Mesendoderm (in vitro differentiated cells): Measurements from ENCODE around the gene GAB2.

ENCODE experiments used
- DNase-seq: peaks from one replicate; pipeline ENCODE4 v3.0.0; 2013
- H2AK5ac ChIP-seq: 2 replicates; pipeline ENCODE4 v1.6.1; 2013; ENCODE audit warnings: low read length, inconsistent platforms
- H2BK120ac ChIP-seq: 2 replicates; pipeline ENCODE4 v1.6.1; 2013; ENCODE audit warnings: low read depth, mild to moderate bottlenecking, low read length, moderate library complexity, mixed read lengths
- H2BK15ac ChIP-seq: replicated peaks from 2 replicates; pipeline ENCODE4 v1.6.1; 2013; ENCODE audit warnings: low read depth, mild to moderate bottlenecking, moderate library complexity
- H2BK5ac ChIP-seq: 2 replicates; pipeline ENCODE4 v1.6.1; 2013; ENCODE audit warnings: low read length, inconsistent platforms
- H3K18ac ChIP-seq: 2 replicates; pipeline ENCODE4 v1.6.1; 2013; ENCODE audit warnings: mild to moderate bottlenecking, low read length, mixed read lengths
- H3K23ac ChIP-seq: one replicate; pipeline ENCODE4 v1.6.1; 2013; ENCODE audit warnings: low read length
- H3K27ac ChIP-seq: 2 replicates; pipeline ENCODE4 v1.5.1; 2013; ENCODE audit warnings: low read depth, mild to moderate bottlenecking, inconsistent platforms, low read length, moderate library complexity
- H3K27me3 ChIP-seq: 2 replicates; pipeline ENCODE4 v1.6.1; 2013; ENCODE audit warnings: low read length, control low read depth, mild to moderate bottlenecking, inconsistent platforms; ENCODE audit not compliant: insufficient read depth, poor library complexity
- H3K36me3 ChIP-seq: 2 replicates; pipeline ENCODE4 v1.6.1; 2013; ENCODE audit warnings: low read length, inconsistent platforms; ENCODE audit not compliant: control insufficient read depth, insufficient read depth
- H3K4ac ChIP-seq: one replicate; pipeline ENCODE4 v1.6.1; 2013; ENCODE audit warnings: low read depth, mild to moderate bottlenecking, low read length, moderate library complexity
- H3K4me1 ChIP-seq: 2 replicates; pipeline ENCODE4 v1.6.1; 2013; ENCODE audit warnings: low read depth, low read length, inconsistent platforms; ENCODE audit not compliant: control insufficient read depth
- H3K4me2 ChIP-seq: 2 replicates; pipeline ENCODE4 v1.6.1; 2013; ENCODE audit warnings: low read length
- H3K4me3 ChIP-seq: 2 replicates; pipeline ENCODE4 v1.5.1; 2013; ENCODE audit warnings: mild to moderate bottlenecking, low read length
- H3K56ac ChIP-seq: one replicate; pipeline ENCODE4 v1.6.1; 2013; ENCODE audit warnings: low read length
- H3K79me1 ChIP-seq: 2 replicates; pipeline ENCODE4 v1.6.1; 2013; ENCODE audit warnings: low read length, inconsistent platforms
- H3K79me2 ChIP-seq: 2 replicates; pipeline ENCODE4 v1.6.1; 2013; ENCODE audit warnings: mild to moderate bottlenecking, low read length; ENCODE audit not compliant: control insufficient read depth, insufficient read depth
- H3K9ac ChIP-seq: 2 replicates; pipeline ENCODE4 v1.6.1; 2013; ENCODE audit warnings: low read length, inconsistent platforms
- H4K5ac ChIP-seq: one replicate; pipeline ENCODE4 v1.6.1; 2013; ENCODE audit warnings: low read length
- H4K8ac ChIP-seq: one replicate; pipeline ENCODE4 v1.6.1; 2013; ENCODE audit warnings: low read depth, mild to moderate bottlenecking, control low read depth, low read length, moderate library complexity
- WGBS: extraction: QIAGEN DNeasy Blood & Tissue Kit; methylation state at CpG from one replicate; pipeline ENCODE4 v1.1.7; 2013; ENCODE audit warnings: low lambda C conversion rate, missing lambda C conversion rate; ENCODE audit not compliant: insufficient coverage; ENCODE audit errors: extremely low coverage; 5-methylcytosine and 5-hydroxymethylcytosine counted together

The GAB2 gene

GRCh38 chr11:78190871-78191538 lies 226.6 kb downstream of the GAB2 start:
- no peak overlapping the region for H3K18ac ChIP-seq

DNA sequence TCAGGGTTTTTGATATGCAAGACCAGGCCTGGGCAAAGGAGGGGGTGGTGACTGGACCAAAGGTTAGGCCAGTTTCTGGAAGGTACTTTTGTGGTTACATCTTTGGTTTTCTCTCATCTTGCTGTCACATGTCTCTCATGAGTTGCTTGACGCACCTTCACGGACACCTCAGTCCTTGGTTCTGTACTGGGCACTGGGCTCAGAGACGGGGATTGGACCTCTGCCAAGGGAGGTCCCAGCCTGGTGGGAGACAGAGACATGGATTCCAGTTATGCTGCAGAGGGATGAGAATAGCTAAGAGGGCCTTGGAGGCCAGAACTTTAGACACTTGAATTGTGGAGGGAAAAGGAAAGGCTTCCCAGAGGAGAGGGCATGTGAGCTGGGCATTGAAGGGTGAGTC lies 227.2 kb downstream of the GAB2 start:
- Histone ChIP-seq H2BK120ac (no peak overlapping the region), H3K4me2 (no peak overlapping the region), H3K4ac (no peak overlapping the region), H3K23ac (no peak overlapping the region), H3K4me3 (no peak overlapping the region), H3K56ac (no peak overlapping the region), H2AK5ac (no peak overlapping the region), H4K8ac (no peak overlapping the region), H3K27me3 (no peaks in the 10 kb centered on the region), H3K79me2 (no peaks in the 10 kb centered on the region), H3K27ac (no peak overlapping the region), H3K36me3 (no peaks in the 10 kb centered on the region), H2BK5ac (no peak overlapping the region), H3K4me1 (peaks cover 5% of the 10 kb centered on the region), H4K5ac (no peak overlapping the region), H2BK15ac (no peak overlapping the region), H3K18ac (no peak overlapping the region), H3K79me1 (no peaks in the 10 kb centered on the region), H3K9ac (no peak overlapping the region)
- DNase-seq, result no peak
- no CpG with 5 or more reads among the region's 3 CpGs for WGBS

More at GRCh38 chr11:78190871-78191538, 226.6 kb downstream of the GAB2 start:
- no peak overlapping the region for H3K56ac ChIP-seq
- no peaks in the 10 kb centered on the region for H3K79me2 ChIP-seq
- no peak overlapping the region for H3K4me2 ChIP-seq
- H3K27ac ChIP-seq, result no peak overlapping the region
- H3K4me1 ChIP-seq, result peaks cover 5% of the 10 kb centered on the region
- no peak overlapping the region for H3K4me3 ChIP-seq
- no peaks in the 10 kb centered on the region for H3K36me3 ChIP-seq
- no peak overlapping the region for H2AK5ac ChIP-seq
- H3K79me1 ChIP-seq, result no peaks in the 10 kb centered on the region
- no peak for DNase-seq
- no peak overlapping the region for H2BK5ac ChIP-seq
- H3K4ac ChIP-seq, result no peak overlapping the region
- H3K23ac ChIP-seq, result no peak overlapping the region
- no peak overlapping the region for H3K9ac ChIP-seq
- no peak overlapping the region for H2BK120ac ChIP-seq
- no peak overlapping the region for H4K5ac ChIP-seq
- H2BK15ac ChIP-seq, result no peak overlapping the region
- no peaks in the 10 kb centered on the region for H3K27me3 ChIP-seq
- H4K8ac ChIP-seq, result no peak overlapping the region
- WGBS, result no CpG with 5 or more reads among the region's 14 CpGs

DNA sequence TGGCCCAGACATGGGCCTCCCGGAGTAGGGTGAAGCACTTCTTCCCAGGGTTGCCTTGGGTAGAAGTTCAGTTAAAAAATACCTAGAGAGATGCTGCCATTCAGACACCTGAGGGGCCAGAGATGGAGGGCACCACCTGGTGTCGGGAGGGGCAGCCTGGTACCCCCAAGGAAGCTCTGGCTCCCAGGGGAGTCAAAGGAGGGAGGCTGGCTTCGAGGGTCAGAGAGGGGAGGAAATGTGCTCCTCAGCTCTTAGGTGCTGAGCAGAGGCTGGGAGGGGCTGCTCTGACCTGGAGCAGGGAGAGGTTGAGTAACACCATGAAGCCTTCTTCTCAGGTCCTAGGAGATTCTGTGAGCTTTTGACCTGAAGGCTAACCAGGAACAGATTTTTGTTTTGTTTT lies 227.8 kb downstream of the GAB2 start:
- Histone ChIP-seq H3K4ac (no peak overlapping the region), H3K27me3 (no peaks in the 10 kb centered on the region), H3K18ac (no peak overlapping the region), H3K79me2 (no peaks in the 10 kb centered on the region), H3K23ac (no peak overlapping the region), H3K4me2 (no peak overlapping the region), H3K9ac (peak overlapping the region; percentile 60), H3K56ac (no peak overlapping the region), H4K5ac (no peak overlapping the region), H3K79me1 (no peaks in the 10 kb centered on the region), H3K4me1 (peaks cover 5% of the 10 kb centered on the region), H2AK5ac (no peak overlapping the region), H3K36me3 (no peaks in the 10 kb centered on the region), H4K8ac (no peak overlapping the region), H2BK5ac (no peak overlapping the region), H2BK120ac (no peak overlapping the region), H2BK15ac (no peak overlapping the region), H3K27ac (no peak overlapping the region), H3K4me3 (no peak overlapping the region)
- WGBS, result no CpG with 5 or more reads among the region's 3 CpGs
- no peak for DNase-seq

GRCh38 chr11:78189174-78189724 lies 228.4 kb downstream of the GAB2 start:
- no peaks in the 10 kb centered on the region for H3K27me3 ChIP-seq
- peak overlapping the region; percentile 87 for H3K4me3 ChIP-seq
- H4K5ac ChIP-seq, result no peak overlapping the region
- peak overlapping the region; percentile 79 for H3K4me2 ChIP-seq
- peaks cover 5% of the 10 kb centered on the region for H3K4me1 ChIP-seq
- peak overlapping the region; percentile 60 for H3K9ac ChIP-seq
- DNase-seq, result no peak
- H2BK5ac ChIP-seq, result no peak overlapping the region
- peak overlapping the region; percentile 19 for H3K18ac ChIP-seq
- H2BK120ac ChIP-seq, result no peak overlapping the region
- no peak overlapping the region for H4K8ac ChIP-seq
- no peaks in the 10 kb centered on the region for H3K79me1 ChIP-seq
- H2AK5ac ChIP-seq, result no peak overlapping the region
- H3K79me2 ChIP-seq, result no peaks in the 10 kb centered on the region
- no peak overlapping the region for H3K4ac ChIP-seq
- WGBS, result no CpG with 5 or more reads among the region's 18 CpGs
- H2BK15ac ChIP-seq, result no peak overlapping the region
- H3K27ac ChIP-seq, result no peak overlapping the region
- peak overlapping the region; percentile 91 for H3K56ac ChIP-seq
- no peaks in the 10 kb centered on the region for H3K36me3 ChIP-seq
- H3K23ac ChIP-seq, result no peak overlapping the region

DNA sequence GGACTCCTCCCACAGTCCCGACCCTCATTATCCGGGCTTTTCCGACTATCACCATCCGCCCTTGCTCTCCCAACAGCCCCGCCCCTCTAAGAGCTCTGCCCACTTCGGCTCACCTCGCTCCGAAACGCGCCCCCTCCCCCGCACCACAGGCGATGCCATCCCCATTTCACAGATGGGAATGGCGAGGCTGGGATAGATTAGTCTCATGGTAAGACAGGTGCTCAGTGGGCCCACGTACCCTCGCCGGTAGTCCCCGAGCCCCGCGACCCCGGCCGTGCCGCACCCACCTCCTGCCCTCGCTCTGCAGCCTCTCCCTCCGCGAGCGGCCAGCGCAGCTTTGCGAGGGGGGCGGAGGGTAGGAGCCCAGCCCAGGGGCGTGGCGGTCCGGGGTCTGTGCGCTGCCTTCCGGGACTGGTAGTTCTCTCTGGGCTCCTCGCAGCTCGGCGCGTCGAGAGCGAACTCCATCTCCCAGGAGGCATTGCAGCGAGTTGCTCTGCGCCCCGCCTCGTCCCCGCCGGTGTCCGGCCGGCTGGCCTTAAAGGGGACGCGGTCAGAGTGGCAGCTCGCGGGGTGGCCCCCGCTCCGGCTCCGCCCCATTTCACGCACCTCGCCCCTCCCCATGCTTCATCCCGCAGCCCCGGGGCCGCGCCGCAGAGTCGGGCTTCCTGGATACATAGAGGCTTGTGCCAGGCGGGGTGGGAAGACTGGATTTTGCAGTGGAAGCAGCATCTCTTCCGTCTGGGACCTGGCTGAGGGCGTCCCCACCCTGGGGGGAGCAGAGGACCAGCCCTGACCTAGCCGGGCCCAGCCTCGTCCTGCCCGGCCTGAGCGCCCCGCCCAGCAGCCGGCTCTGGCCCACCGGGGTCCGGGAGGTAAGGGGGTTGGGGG lies 229.1 kb downstream of the GAB2 start, which contains the start of the genes KCTD21 and USP35:
KCTD21 (minus strand) TSS at position 341 of the 888 bp plus-strand sequence. CDS start 14,072 bp downstream, outside the sequence.
USP35 (plus strand) TSS at position 634 of the 888 bp plus-strand sequence. CDS start 7,327 bp downstream, outside the sequence.
- peak within 1 kb of the TSS; percentile 93 for H3K56ac ChIP-seq
- H3K79me2 ChIP-seq, result no peaks in the 10 kb centered on the region
- DNase-seq, result peak; percentile 98
- no peak within 1 kb of the TSS for H4K8ac ChIP-seq
- H2BK5ac ChIP-seq, result no peak within 1 kb of the TSS
- peak within 1 kb of the TSS; percentile 6 for H3K23ac ChIP-seq
- no peaks in the 10 kb centered on the region for H3K36me3 ChIP-seq
- no peak within 1 kb of the TSS for H3K27ac ChIP-seq
- H3K4ac ChIP-seq, result no peak within 1 kb of the TSS
- no CpG with 5 or more reads among the region's 74 CpGs for WGBS
- no peak within 1 kb of the TSS for H2BK120ac ChIP-seq
- H3K4me1 ChIP-seq, result peaks cover 5% of the 10 kb centered on the region
- H4K5ac ChIP-seq, result no peak within 1 kb of the TSS
- no peak within 1 kb of the TSS for H2BK15ac ChIP-seq
- H2AK5ac ChIP-seq, result no peak within 1 kb of the TSS
- H3K79me1 ChIP-seq, result no peaks in the 10 kb centered on the region
- H3K4me2 ChIP-seq, result peak within 1 kb of the TSS; percentile 92
- H3K9ac ChIP-seq, result peak within 1 kb of the TSS; percentile 80
- peak within 1 kb of the TSS; percentile 19 for H3K18ac ChIP-seq
- H3K4me3 ChIP-seq, result peak within 1 kb of the TSS; percentile 87
- H3K27me3 ChIP-seq, result no peaks in the 10 kb centered on the region
